ENCODE data around the gene MTFP1.
"Not testable (repeated sequence)": the region's sequence is repeated elsewhere in the genome, so short reads cannot be mapped to it uniquely, and the experiment has no call there.

The MTFP1 gene

GRCh38 chr22:30400159-30400558, 25.4 kb upstream of the MTFP1 start:
- DNase-seq (ENCODE audit: low read depth) = no peak
- H3K4me3 ChIP-seq (ENCODE audit: low read depth, low read length) = no peak overlapping the region

DNA sequence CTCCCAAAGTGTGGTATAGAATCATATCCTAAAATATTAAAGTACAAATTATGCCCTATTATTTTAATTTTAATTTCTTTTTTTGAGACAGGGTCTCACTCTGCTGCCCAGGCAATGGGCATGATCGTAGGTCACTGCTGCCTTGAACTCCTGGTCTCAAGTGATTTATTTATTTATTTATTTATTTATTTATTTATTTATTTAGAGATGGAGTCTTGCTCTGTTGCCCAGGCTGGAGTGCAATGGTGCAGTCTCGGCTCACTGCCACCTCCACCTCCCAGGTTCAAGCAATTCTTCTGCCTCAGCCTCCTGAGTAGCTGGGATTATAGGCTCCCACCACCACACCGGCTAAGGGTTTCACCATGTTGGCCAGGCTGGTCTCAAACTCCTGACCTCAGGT, 24.5 kb upstream of the MTFP1 start:
- not testable (repeated sequence) for DNase-seq (ENCODE audit: low read depth); H3K4me3 ChIP-seq (ENCODE audit: low read depth, low read length)

DNA sequence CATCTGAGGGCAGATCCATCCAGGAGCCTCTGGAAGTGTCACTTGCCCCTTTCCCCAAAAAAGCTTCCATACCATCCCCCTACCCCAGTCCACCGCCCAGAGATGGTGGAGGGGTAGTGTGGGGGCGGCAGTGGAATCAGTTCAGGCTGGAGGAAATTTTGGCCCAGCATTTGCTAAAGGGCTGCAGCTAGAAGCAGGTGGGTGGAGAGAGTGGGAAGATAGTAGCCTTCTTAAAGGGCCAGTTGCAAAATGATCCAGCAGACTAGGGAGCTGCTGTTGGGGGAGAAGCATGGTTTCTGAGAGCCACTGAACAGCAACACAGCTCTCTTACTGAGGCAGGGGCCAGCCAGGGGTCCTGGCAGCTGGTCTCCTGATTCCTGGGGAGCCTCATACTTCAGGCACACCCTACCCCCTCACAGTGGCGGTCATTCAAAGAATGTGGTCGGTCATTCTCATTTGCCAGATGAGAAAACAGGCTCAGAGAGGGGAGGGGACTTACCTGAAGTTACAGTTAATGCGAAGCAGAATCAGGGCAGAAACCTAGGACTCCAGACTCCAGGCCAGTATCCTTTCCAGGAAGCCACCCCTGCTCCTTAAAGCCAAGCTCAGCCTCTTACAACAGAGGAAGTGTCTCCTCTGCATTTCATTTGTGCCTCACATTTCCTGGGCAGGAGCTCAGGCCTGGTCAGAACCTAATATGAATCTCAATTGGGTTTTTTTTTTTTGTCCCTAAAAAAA, 23.4 kb upstream of the MTFP1 start:
- DNase-seq (ENCODE audit: low read depth) = no peak
- H3K4me3 ChIP-seq (ENCODE audit: low read depth, low read length) = no peak overlapping the region

GRCh38 chr22:30402766-30403104, 22.8 kb upstream of the MTFP1 start:
- H3K4me3 ChIP-seq (ENCODE audit: low read depth, low read length); DNase-seq (ENCODE audit: low read depth): not testable (repeated sequence)

DNA sequence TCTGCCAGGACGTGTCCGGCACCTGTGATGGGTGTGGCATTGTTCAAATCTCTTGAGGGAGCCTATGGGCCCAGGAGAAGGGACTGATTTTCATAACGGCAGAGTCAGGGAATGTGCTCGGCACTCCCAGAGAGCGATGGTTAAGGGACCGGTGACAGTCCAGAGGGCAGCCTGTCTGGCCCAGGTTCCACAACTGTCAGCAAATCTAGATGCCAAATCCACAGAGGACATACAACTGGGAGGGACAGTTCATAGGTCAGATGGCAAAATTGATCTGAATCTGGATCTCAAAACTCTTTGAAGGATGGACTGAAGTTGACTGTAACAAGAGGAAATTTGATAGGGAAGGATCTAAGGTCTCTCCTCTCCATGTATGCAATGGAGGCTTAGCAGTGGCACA, 21.3 kb upstream of the MTFP1 start:
- H3K4me3 ChIP-seq (ENCODE audit: low read depth, low read length) = no peak overlapping the region
- no peak for DNase-seq (ENCODE audit: low read depth)

DNA sequence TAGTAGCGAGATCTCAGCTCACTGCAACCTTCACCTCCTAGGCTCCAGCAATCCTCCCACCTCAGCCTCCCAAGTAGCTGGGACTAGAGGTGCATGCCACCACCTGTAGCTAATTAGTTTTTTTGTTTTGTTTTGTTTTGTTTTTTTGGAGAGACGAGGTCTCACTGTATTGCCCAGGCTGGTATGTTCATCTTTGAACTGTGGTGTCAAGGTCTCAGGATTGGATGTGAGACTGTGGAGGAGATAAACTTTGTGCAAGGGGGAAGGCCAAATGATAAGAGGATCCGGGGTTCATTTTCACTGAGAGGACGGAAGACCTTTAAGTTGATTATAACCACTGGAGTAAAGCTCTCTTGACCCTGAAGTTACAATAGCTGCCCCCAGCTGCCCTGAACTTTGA, 19.8 kb upstream of the MTFP1 start:
- DNase-seq (ENCODE audit: low read depth) = no peak
- no peak overlapping the region for H3K4me3 ChIP-seq (ENCODE audit: low read depth, low read length)

DNA sequence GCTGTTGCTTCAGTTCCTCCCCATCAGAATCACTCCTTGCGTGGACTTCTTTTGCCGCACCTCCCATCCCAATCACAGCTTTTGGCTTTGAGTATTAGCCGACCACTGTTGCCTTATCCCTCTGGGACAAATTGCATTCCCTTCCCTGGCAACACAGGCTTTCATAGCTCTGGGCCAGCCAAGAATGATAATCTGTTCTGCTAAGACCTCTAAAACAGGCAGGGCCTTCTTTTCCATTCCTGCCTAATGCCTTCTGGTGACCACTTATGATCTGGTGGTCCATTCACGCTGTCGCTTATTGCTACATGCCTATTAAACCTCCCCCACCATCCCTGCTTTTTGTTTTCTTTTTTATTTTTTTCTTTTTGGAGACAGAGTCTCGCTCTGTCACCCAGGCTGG, 19.2 kb upstream of the MTFP1 start:
- no peak overlapping the region for H3K4me3 ChIP-seq (ENCODE audit: low read depth, low read length)
- no peak for DNase-seq (ENCODE audit: low read depth)

DNA sequence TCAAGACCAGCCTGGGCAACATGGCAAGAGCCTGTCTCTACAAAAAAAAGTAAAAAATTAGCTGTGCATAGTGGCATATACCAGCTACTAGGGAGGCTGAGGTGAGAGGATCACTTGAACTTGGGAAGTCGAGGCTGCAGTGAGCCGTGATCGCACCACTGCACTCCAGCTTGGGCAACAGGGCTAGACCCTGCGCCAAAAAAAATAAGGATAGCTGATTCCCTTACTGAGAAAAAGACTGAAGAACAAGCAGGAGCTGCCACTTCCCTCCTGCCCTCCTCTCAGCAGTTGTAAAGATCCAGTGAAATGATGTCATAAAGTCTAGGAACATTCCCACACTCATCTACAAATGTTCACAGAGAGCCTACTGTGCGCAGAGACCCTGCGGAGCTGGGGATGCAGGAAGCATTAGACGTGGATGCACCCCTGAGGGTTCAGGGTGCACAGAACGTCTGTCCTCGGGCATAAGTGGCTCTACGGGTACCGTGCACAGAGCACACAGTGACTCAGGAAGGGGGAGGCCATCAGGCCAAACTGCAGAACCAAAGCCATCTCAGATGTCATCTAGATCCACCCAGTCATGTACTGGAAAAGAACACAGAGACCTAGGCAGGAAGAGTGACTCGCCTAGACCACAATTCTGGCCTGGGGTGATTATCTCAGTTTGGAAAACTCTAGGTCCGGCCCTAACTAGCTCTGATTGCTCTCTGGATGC, 17.0 kb upstream of the MTFP1 start:
- H3K4me3 ChIP-seq (ENCODE audit: low read depth, low read length) = no peak overlapping the region
- DNase-seq (ENCODE audit: low read depth) = no peak

DNA sequence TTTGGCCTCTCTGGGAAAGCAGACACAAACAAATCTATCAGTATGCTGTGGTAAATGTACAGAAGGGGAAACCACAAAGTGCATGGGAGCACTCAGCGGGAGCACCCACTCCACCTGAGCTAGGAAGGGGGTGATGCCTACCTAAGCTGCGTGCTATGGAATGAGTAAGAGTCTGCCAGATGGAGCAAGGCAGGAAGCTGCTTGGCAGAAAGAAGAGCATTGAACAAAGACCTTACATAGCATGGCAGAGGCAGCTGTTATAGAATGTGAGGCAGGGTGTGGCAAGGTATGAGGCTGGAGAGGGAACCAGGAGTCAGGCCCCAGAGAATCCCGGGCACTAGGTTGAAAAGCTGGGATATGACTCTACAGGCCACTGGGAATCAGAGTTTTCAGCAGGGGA, 13.8 kb upstream of the MTFP1 start:
- no peak for DNase-seq (ENCODE audit: low read depth)
- H3K4me3 ChIP-seq (ENCODE audit: low read depth, low read length) = no peak overlapping the region

GRCh38 chr22:30413001-30413400, 12.6 kb upstream of the MTFP1 start:
- H3K4me3 ChIP-seq (ENCODE audit: low read depth, low read length) = no peak overlapping the region
- DNase-seq (ENCODE audit: low read depth) = no peak

DNA sequence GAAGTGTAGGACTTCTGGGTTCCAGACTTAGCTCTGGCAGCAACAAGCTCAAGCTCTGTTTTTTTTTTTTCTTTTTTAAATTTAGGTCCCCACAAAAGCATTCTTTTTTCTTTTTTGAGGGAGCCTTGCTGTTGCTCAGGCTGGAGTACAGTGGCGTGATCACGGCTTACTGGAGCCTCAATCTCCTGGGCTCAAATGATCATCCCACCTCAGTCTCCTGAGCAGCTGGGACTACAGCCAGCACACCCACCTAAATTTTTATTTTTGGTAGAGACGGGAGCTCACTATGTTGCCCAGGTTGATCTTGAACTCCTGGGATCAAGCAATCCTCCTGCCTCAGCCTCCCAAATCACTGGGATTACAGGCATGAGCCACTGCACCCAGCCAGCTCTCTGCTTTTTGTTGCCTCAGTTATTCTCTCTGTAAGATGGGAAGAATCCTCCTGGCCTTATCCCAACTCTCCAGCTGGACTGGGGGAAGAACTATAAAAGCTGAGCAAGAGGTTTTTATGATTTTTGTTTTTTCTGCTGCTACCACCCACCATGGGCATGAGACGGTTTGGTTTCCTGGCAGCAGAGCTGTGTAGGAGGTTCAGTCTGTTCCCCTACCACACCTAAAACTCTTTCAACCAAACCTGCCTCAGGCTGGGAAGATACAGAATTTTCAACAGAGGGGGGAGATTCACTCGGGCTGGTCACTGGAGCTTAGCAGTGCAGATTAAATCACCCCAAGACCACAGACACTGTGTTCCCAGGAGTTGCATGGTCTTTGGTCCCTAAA, 11.6 kb upstream of the MTFP1 start:
- no peak overlapping the region for H3K4me3 ChIP-seq (ENCODE audit: low read depth, low read length)
- no peak for DNase-seq (ENCODE audit: low read depth)

DNA sequence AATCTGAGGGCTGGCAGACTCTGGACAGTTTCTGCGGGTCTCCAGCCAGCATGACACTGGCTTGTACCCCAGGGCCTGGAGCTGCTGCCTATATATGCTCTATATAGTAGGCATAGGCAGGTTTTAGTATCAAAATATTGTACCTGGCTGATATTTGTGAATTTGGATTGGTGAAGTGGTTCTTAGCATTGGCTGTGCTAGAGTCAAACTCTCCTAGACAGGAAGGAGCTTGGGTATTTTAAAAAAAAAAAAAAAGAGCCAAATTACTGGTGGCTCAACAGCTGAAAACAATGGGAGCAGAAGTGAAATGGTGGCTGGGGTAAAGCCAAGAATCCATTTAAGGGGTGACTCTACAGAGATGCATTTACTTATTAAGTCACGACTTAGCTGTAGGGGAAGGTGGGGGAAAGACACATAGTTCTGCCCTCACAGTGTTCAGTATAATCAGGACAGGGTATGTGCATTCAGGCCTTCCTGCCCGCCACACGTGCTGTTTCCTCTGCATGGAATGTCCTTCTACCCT, 11.0 kb upstream of the MTFP1 start:
- DNase-seq (ENCODE audit: low read depth) = no peak

GRCh38 chr22:30416403-30416802, 9.2 kb upstream of the MTFP1 start:
- no peak for DNase-seq (ENCODE audit: low read depth)
- H3K4me3 ChIP-seq (ENCODE audit: low read depth, low read length) = no peak overlapping the region

More for the DNA sequence above, 11.0 kb upstream of the MTFP1 start:
- H3K4me3 ChIP-seq (ENCODE audit: low read depth, low read length) = no peak overlapping the region

GRCh38 chr22:30416837-30417236, 8.7 kb upstream of the MTFP1 start:
- DNase-seq (ENCODE audit: low read depth) = no peak

DNA sequence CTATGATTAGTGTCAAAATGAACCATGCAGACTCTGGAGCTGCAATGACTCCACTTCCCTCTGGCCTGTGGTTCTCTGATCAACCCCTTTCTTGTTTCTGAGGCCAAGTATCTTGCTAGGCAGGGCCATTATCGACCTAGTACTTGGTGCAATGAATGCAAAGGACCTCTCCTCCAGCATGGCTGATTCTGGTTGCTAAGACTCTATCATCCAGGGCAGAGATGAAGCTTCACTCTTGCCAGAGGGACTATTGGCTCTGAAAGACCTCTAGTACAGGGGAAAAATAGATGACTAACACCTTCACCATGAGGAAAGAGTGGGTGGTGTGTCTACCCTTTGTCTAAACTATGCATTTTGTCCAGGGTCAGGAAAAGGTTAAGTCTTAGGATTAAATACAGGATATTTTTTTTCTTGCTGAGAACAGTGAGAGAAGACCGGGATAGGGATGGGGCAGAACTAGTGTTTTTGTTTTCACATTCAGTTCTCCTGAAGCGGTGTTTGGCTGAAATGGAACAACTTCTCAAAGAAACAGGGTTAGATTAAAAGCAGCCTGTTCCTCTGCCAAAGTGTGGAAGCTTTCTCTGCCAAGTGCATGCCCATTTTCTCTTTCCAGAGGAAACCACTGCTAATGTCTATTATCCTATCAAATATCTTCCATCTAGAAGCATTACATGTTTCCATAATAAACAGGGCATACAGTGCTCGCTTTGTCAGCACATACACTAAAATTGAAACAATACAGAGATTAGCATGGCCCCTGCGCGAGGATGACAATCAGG, 5.0 kb upstream of the MTFP1 start:
- DNase-seq (ENCODE audit: low read depth) = peak; percentile 87
- H3K4me3 ChIP-seq (ENCODE audit: low read depth, low read length) = no peak overlapping the region

More at GRCh38 chr22:30416837-30417236, 8.7 kb upstream of the MTFP1 start:
- H3K4me3 ChIP-seq (ENCODE audit: low read depth, low read length) = no peak overlapping the region

- no peak for DNase-seq (ENCODE audit: low read depth)
- no peak overlapping the region for H3K4me3 ChIP-seq (ENCODE audit: low read depth, low read length)
Measured at GRCh38 chr22:30421695-30422480, 3.7 kb upstream of the MTFP1 start.

DNA sequence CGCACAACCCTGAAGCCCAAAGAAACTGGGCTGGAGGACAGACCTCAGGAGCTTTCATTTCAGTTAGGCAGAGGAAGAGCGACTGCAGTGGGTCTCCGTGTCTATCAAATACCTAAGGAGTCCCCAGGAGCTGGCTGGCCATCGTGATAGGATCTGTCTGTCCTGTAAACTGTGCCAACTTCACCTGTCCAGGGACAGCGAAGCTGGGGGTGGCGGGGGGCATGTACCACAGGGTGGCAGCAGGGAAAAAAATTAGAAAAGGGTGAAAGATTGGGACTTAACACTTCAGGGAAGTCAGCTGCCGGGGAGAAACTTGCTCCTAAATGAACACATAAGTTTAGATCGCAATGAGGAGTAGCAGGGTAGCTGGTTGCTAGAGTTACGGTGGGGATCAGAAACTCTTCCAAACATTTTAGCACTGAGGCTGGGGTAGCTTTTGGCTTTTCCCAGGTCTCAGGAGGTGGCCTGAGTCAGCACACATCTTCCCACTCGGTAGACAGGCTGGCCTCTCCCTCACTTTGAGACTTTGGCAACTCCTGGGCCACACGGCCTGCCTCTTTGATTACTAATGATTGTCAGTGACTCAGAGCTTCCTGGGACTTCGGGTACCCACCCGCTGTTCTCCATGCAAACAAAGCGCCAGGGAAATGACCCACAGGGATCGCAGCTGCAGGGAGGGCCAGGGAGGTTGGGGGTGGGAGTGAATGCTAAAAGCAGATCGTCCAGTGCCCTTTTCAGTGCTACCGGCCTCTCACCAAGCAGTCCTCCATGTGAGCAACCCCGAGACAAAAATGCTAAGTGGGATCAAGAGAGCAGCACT, 2.9 kb upstream of the MTFP1 start:
- DNase-seq (ENCODE audit: low read depth) = peak; percentile 96
- peak overlapping the region; percentile 48 for H3K4me3 ChIP-seq (ENCODE audit: low read depth, low read length)

Measured in skeletal muscle cell (primary cell).